ENCODE results near the gene WARS2.

The WARS2 gene

GRCh38 chr1:119006406-119007279, 133.8 kb downstream of the WARS2 start:
- no peaks in the 10 kb centered on the region for H3K9me3 ChIP-seq (replicated peaks; ENCODE audit: low read length)
- peaks cover 13% of the 10 kb centered on the region for H3K27me3 ChIP-seq (ENCODE audit: control insufficient read depth, insufficient read depth, low read length)
- H3K4me1 ChIP-seq (ENCODE audit: control insufficient read depth, insufficient read depth, low read length), result peaks cover 18% of the 10 kb centered on the region
- no peak overlapping the region for H3K4me2 ChIP-seq (ENCODE audit: low read length)
- H3K36me3 ChIP-seq (ENCODE audit: insufficient read depth, low read length), result no peaks in the 10 kb centered on the region
- H3K9ac ChIP-seq (ENCODE audit: low read depth, low read length), result no peak overlapping the region
- no peak overlapping the region for H3K4me3 ChIP-seq (ENCODE audit: low read length)

GRCh38 chr1:119005724-119006405, 134.6 kb downstream of the WARS2 start:
- Histone ChIP-seq H3K4me3 (ENCODE audit: low read length) (no peak overlapping the region), H3K9ac (ENCODE audit: low read depth, low read length) (no peak overlapping the region), H3K4me2 (ENCODE audit: low read length) (no peak overlapping the region), H3K4me1 (ENCODE audit: control insufficient read depth, insufficient read depth, low read length) (peaks cover 24% of the 10 kb centered on the region), H3K36me3 (ENCODE audit: insufficient read depth, low read length) (no peaks in the 10 kb centered on the region), H3K9me3 (replicated peaks; ENCODE audit: low read length) (no peaks in the 10 kb centered on the region), H3K27me3 (ENCODE audit: control insufficient read depth, insufficient read depth, low read length) (peaks cover 13% of the 10 kb centered on the region)

GRCh38 chr1:119004781-119005180, 135.7 kb downstream of the WARS2 start:
- H3K4me1 ChIP-seq (ENCODE audit: control insufficient read depth, insufficient read depth, low read length), result peaks cover 25% of the 10 kb centered on the region
- no peak overlapping the region for H3K4me2 ChIP-seq (ENCODE audit: low read length)
- H3K9ac ChIP-seq (ENCODE audit: low read depth, low read length), result no peak overlapping the region
- H3K4me3 ChIP-seq (ENCODE audit: low read length), result no peak overlapping the region
- peaks cover 13% of the 10 kb centered on the region for H3K27me3 ChIP-seq (ENCODE audit: control insufficient read depth, insufficient read depth, low read length)
- H3K36me3 ChIP-seq (ENCODE audit: insufficient read depth, low read length), result no peaks in the 10 kb centered on the region
- H3K9me3 ChIP-seq (replicated peaks; ENCODE audit: low read length), result no peaks in the 10 kb centered on the region

GRCh38 chr1:119004129-119004527, 136.3 kb downstream of the WARS2 start:
- Histone ChIP-seq H3K4me2 (ENCODE audit: low read length) (no peak overlapping the region), H3K9ac (ENCODE audit: low read depth, low read length) (no peak overlapping the region), H3K27me3 (ENCODE audit: control insufficient read depth, insufficient read depth, low read length) (peaks cover 13% of the 10 kb centered on the region), H3K36me3 (ENCODE audit: insufficient read depth, low read length) (no peaks in the 10 kb centered on the region), H3K9me3 (replicated peaks; ENCODE audit: low read length) (no peaks in the 10 kb centered on the region), H3K4me1 (ENCODE audit: control insufficient read depth, insufficient read depth, low read length) (peaks cover 18% of the 10 kb centered on the region), H3K4me3 (ENCODE audit: low read length) (no peak overlapping the region)

GRCh38 chr1:119003413-119004128, 136.9 kb downstream of the WARS2 start:
- H3K9me3 ChIP-seq (replicated peaks; ENCODE audit: low read length), result no peaks in the 10 kb centered on the region
- no peak overlapping the region for H3K4me3 ChIP-seq (ENCODE audit: low read length)
- no peaks in the 10 kb centered on the region for H3K36me3 ChIP-seq (ENCODE audit: insufficient read depth, low read length)
- H3K27me3 ChIP-seq (ENCODE audit: control insufficient read depth, insufficient read depth, low read length), result peaks cover 13% of the 10 kb centered on the region
- H3K4me2 ChIP-seq (ENCODE audit: low read length), result no peak overlapping the region
- peaks cover 14% of the 10 kb centered on the region for H3K4me1 ChIP-seq (ENCODE audit: control insufficient read depth, insufficient read depth, low read length)
- no peak overlapping the region for H3K9ac ChIP-seq (ENCODE audit: low read depth, low read length)

- H3K4me1 ChIP-seq (ENCODE audit: control insufficient read depth, insufficient read depth, low read length), result peaks cover 14% of the 10 kb centered on the region
- H3K9me3 ChIP-seq (replicated peaks; ENCODE audit: low read length), result no peaks in the 10 kb centered on the region
- no peaks in the 10 kb centered on the region for H3K36me3 ChIP-seq (ENCODE audit: insufficient read depth, low read length)
- H3K9ac ChIP-seq (ENCODE audit: low read depth, low read length), result peak overlapping the region; percentile 46
- H3K4me2 ChIP-seq (ENCODE audit: low read length), result peak overlapping the region; percentile 58
- H3K27me3 ChIP-seq (ENCODE audit: control insufficient read depth, insufficient read depth, low read length), result peaks cover 13% of the 10 kb centered on the region
- no peak overlapping the region for H3K4me3 ChIP-seq (ENCODE audit: low read length)
These were observed 138.3 kb downstream of the WARS2 start for GRCh38 chr1:119002028-119002686.

GRCh38 chr1:119001181-119002027, 139.0 kb downstream of the WARS2 start:
- H3K9me3 ChIP-seq (replicated peaks; ENCODE audit: low read length), result no peaks in the 10 kb centered on the region
- H3K36me3 ChIP-seq (ENCODE audit: insufficient read depth, low read length), result no peaks in the 10 kb centered on the region
- peaks cover 14% of the 10 kb centered on the region for H3K4me1 ChIP-seq (ENCODE audit: control insufficient read depth, insufficient read depth, low read length)
- peak overlapping the region; percentile 61 for H3K4me2 ChIP-seq (ENCODE audit: low read length)
- peak overlapping the region; percentile 42 for H3K4me3 ChIP-seq (ENCODE audit: low read length)
- H3K27me3 ChIP-seq (ENCODE audit: control insufficient read depth, insufficient read depth, low read length), result peaks cover 13% of the 10 kb centered on the region
- peak overlapping the region; percentile 46 for H3K9ac ChIP-seq (ENCODE audit: low read depth, low read length)

- Histone ChIP-seq H3K27me3 (ENCODE audit: control insufficient read depth, insufficient read depth, low read length) (peaks cover 5% of the 10 kb centered on the region), H3K36me3 (ENCODE audit: insufficient read depth, low read length) (no peaks in the 10 kb centered on the region), H3K9me3 (replicated peaks; ENCODE audit: low read length) (no peaks in the 10 kb centered on the region), H3K4me1 (ENCODE audit: control insufficient read depth, insufficient read depth, low read length) (peaks cover 14% of the 10 kb centered on the region), H3K4me3 (ENCODE audit: low read length) (peak overlapping the region; percentile 42), H3K9ac (ENCODE audit: low read depth, low read length) (peak overlapping the region; percentile 20), H3K4me2 (ENCODE audit: low read length) (peak overlapping the region; percentile 61)
These were observed 139.9 kb downstream of the WARS2 start for GRCh38 chr1:119000371-119001180.

GRCh38 chr1:118999348-119000071, 140.9 kb downstream of the WARS2 start:
- peaks cover 14% of the 10 kb centered on the region for H3K4me1 ChIP-seq (ENCODE audit: control insufficient read depth, insufficient read depth, low read length)
- H3K36me3 ChIP-seq (ENCODE audit: insufficient read depth, low read length), result no peaks in the 10 kb centered on the region
- no peak overlapping the region for H3K4me3 ChIP-seq (ENCODE audit: low read length)
- no peak overlapping the region for H3K9ac ChIP-seq (ENCODE audit: low read depth, low read length)
- H3K4me2 ChIP-seq (ENCODE audit: low read length), result no peak overlapping the region
- H3K27me3 ChIP-seq (ENCODE audit: control insufficient read depth, insufficient read depth, low read length), result peaks cover under 1% of the 10 kb centered on the region
- H3K9me3 ChIP-seq (replicated peaks; ENCODE audit: low read length), result no peaks in the 10 kb centered on the region

Measured in skeletal muscle satellite cell (primary cell).